Colon (tissue), 2 donors: Measurements from ENCODE around the gene SPATA32.

Experiments
- FAIRE-seq: peaks from 2 replicates; lab custom pipeline; 2012; peaks lifted over from hg19 to GRCh38; lab: Jason Lieb, UNC
- donor health status: control.
- donor health status: control.

Gene SPATA32

GRCh38 chr17:45293413-45294211, 31.7 kb upstream of the SPATA32 start:
- no peak for FAIRE-seq

GRCh38 chr17:45292696-45293412, 31.0 kb upstream of the SPATA32 start:
- FAIRE-seq: no peak

DNA sequence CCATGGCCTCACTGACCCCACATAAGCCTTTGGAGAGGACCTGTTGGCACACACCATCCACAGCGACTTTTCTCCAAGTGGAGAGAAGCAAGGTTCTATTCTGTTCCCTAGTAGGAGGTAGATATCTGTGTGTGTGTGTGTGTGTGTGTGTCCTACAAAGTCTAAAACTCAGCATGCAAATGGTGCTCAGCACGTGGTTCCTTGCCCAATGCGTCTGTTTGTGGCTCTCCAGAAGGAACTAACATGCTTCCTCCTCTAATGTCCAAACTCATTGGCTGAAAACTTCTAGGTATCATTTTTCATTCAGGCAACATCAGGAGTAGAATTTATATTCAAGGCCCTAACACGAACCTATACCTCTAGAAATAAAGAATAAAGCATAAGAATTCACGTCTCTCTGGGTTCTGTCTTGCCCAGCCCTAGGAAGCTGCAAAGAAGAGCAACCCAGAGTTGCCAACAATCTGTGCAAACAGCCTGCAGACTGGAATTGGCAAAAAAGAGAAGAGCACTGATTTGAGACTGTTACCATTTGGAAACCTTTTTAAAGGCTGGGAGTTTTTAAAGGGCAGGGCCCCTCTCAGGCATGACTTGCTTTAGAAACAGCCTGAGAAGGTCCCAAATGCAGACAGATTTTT, 29.4 kb upstream of the SPATA32 start:
- no peak for FAIRE-seq

- FAIRE-seq: no peak
These were observed 28.4 kb upstream of the SPATA32 start for GRCh38 chr17:45290269-45290765.

DNA sequence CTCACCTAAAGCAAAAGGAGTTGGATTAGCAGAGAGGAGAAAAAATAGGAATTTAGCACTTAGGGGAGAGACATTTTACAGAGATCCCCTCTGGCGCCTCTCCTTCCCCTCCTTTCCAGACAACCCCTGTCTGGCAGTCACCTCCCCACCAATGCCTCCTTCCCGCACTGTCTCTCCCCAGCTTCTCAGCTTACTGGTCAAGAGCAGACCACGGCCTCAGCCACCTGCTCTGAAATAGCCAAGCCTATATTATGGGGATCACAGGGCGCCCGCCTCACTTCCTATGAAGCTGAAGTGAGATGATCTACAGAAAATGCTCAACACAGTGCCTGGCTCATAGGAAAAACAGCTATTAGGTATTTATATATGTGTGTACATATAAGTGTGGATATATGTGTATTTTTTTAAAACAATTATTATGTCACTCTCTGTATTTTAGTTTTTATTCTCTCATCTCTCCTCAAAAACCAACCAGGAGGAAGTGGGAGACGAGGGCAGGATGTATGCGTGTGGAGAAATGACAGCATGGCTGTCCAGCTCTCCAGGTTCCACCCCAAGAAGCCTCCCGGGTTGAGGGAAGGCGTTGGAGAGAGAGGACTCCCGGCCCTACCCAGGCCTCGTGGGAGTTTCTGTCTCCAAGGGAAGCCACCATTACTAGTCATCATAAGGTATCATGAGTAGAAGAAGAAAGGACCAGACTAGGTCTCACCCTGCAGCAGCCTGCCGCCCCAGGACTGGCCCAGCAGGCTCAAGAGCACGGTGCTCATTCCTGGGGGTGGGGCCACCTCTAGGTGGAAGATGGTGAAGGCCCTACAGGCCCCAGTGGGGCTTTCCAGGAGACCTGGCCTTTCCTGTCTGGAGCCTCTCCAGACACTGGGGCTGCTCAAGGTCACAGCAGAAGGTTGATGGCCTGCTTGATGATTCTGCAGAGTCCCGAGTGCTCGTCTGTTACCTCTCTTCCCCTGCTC, 27.7 kb upstream of the SPATA32 start:
- FAIRE-seq: no peak

GRCh38 chr17:45288825-45289224, 26.9 kb upstream of the SPATA32 start:
- no peak for FAIRE-seq

- FAIRE-seq: no peak
These were observed 25.9 kb upstream of the SPATA32 start for GRCh38 chr17:45287526-45288500.

DNA sequence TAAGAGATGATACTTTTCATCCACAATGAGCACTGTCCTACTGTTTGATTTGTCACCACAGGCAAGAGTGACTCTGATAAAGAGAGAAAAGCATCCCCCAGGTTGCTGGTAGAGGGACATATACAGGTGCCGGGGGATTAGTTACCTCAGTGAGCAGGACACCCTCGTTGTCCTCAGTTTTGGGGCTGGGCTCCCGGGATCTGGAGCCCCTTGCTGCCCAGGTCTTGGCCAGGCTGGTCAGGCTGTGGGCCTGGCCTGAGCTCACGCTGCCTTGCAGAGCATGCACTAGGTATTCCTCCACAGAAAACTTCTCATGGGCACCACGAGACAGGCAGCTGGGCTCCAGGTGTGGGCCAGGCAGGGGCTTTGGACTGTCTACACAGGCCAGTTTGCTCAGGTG, 24.4 kb upstream of the SPATA32 start:
- no peak for FAIRE-seq

DNA sequence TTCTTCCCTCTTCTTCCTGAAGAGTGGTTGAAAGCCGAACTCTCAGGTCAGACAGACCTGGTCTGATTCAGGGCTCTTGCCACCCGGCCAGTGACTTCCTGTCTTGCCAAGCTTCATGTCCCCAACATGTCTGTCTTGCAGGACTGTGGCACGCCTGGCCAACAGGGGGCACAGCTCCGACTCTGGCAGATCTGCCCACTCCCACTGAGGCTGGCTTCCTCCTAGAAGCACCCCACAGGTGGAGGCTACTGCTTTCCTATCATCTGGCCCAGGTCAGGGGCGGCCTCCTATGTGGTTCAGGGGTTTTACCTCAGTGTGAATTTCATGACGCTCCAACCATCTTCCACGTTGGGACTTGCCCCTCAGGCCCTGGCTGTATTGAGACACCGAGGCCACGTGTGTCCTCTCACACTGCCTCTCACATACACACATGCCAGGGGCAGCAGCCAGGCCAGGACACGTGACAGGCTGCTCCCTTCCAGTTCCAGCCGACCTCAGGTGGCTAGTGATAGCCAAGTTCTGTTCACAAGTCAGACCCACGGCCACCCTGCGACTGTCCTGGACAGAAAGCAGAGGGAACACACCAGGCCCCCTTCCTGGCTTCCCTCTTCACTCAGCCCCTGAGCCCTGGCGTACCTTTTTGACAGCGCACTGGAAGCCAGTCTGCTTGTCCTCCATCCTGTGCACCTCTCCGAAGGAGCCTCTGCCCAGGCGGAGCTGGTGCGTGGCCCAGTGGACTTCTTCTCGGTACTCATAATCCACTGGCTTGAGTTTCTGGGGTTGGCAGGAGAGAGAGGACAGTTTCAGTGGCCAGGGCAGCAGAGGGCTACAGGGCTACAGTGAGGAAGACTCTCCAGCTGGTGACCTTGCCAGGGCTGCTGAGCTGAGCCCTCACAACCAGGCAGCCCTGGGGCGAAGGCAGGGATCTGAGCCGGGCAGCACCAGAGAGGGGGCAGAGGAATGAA, 22.6 kb upstream of the SPATA32 start:
- FAIRE-seq: no peak

GRCh38 chr17:45283711-45284110, 21.8 kb upstream of the SPATA32 start:
- FAIRE-seq: no peak

GRCh38 chr17:45282683-45283644, 21.1 kb upstream of the SPATA32 start:
- no peak for FAIRE-seq

DNA sequence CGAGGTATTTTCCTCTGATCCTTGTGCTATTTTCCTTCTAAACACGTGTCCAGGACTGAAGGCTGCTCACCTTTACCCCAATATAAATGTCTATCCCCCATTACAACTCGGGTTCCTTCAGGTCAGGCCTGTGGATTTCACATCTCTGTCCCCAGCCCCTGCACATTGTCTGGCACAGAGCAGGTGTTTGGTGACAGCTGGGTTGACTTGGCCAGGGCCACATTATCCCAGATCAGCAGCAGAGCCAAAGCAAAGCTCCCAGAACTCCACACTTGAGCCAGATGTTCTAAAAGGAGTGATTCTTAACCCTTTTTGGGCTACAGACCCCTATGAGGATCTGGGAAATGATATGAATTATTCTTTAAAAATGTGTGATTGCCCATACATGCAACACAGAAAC, 18.0 kb upstream of the SPATA32 start:
- FAIRE-seq: no peak

DNA sequence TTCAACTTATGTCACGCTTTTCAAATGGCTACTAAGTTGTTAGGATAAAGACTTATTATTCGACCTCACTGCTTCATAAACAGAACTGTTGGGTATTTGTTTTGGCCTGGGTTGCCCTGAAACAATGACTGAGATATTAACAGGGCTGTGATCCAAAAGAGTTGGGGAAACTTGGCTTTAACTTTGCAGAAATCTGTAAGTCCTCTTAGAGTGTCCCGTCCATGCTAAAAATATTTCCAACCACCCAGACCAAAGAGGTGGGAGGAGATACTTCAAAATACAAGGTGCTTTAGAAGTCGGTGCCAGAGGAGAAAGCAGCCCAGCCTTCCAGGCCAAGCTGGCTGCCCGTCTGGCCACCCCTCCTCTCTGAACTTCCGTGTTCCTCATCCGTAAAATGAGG, 16.1 kb upstream of the SPATA32 start:
- FAIRE-seq: no peak

DNA sequence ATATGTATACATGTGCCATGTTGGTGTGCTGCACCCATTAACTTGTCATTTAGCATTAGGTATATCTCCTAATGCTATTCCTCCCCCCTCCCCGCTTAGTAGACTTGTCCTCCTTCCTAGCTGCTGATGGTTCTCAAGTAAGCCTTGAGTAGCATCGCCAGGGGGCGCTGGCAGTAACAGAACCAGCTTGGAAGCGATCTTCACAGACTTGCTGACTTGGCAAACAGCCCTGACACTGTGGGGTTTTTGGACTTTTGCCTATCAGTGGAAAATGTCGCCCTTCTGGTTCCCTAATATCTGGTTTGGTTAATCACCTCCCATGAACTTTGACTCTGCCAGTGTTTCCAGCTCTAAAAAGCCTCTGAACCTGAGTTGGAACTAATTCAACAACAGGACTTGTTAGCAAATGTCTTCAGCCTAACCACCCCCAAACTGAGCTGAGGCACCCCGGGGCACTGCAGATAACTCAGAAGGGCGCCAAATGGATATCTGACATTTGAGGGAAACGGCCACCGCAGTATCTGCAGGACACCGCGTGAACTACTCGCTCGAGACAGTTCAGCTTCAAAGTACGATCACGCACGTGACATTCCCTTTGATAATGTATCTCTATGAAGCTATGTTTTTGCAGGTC, 15.4 kb upstream of the SPATA32 start:
- FAIRE-seq: no peak

DNA sequence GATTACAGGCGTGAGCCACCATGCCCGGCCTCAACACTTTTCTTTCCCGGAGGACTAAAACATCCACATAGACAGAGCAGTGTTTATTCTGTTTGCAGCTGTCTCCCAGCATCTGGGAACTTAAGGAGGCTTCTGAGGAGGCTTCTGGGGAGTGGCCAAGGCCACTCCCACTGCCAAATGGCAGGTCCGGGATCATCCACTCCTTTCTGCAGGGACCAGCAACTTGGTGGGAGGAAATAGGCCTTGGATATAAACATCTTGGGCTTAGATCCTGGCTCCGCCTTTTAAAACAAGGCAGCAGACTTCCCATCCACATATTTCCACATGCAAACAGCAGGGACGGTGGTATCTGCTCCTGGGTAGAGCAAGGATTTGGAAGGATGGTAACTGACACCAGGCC, 14.1 kb upstream of the SPATA32 start:
- FAIRE-seq: no peak

DNA sequence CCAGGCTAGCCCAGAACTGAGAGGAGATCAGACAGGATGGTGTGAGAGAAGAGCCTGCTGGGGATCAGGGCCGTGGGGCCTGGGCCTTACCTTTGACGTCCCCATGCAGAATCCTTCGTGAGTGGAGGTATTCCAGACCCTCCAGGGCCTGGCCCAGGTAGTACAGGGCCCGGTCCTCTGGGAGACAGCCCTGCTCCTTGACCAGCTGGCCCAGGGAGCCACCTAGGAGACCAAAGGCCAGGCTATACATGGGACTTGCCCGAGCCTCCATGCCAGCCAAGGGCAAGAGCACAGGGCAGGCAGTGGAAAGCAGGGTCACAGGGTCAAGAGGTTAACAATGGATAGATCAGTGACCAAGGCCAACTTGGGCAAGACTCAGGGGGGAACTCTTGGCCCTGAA, 12.1 kb upstream of the SPATA32 start:
- no peak for FAIRE-seq

- FAIRE-seq: no peak
These were observed 11.7 kb upstream of the SPATA32 start for GRCh38 chr17:45273551-45273957.

- FAIRE-seq: no peak
These were observed 9.7 kb upstream of the SPATA32 start for GRCh38 chr17:45271603-45272002.
